ENCODE results near the gene IGF1R. TPM values are rescaled to one million over a fixed set of nuclear protein-coding genes. Genes with fewer than 3 reads are reported as not detected.

The IGF1R gene
- total RNA-seq, 1 donor from 2014 or later, result 145 TPM

GRCh38 chr15:98774756-98775497, 126.6 kb downstream of the IGF1R start:
- H3K9me3 Mint-ChIP-seq (ENCODE audit: unreplicated experiment), result peaks cover 8% of the 10 kb centered on the region
- H3K4me1 Mint-ChIP-seq (ENCODE audit: low read depth, unreplicated experiment), result peaks cover 33% of the 10 kb centered on the region
- H3K27ac Mint-ChIP-seq (ENCODE audit: unreplicated experiment), result no peak overlapping the region
- DNase-seq, result no peak
- H3K36me3 Mint-ChIP-seq (ENCODE audit: unreplicated experiment), result no peaks in the 10 kb centered on the region
- H3K27me3 Mint-ChIP-seq (ENCODE audit: unreplicated experiment), result peaks cover 10% of the 10 kb centered on the region
- TF ChIP-seq CTCF (IDR thresholded peaks at IDR 0.05; ENCODE audit: partially characterized antibody, unreplicated experiment), result no peak
- H3K4me3 Mint-ChIP-seq (ENCODE audit: unreplicated experiment), result no peak overlapping the region

GRCh38 chr15:98775498-98776230, 127.3 kb downstream of the IGF1R start:
- Mint-ChIP-seq H3K36me3 (ENCODE audit: unreplicated experiment) (no peaks in the 10 kb centered on the region), H3K4me3 (ENCODE audit: unreplicated experiment) (no peak overlapping the region), H3K27ac (ENCODE audit: unreplicated experiment) (peak overlapping the region; percentile 52), H3K4me1 (ENCODE audit: low read depth, unreplicated experiment) (peaks cover 33% of the 10 kb centered on the region), H3K27me3 (ENCODE audit: unreplicated experiment) (peaks cover 10% of the 10 kb centered on the region), H3K9me3 (ENCODE audit: unreplicated experiment) (peaks cover 8% of the 10 kb centered on the region)
- no peak for DNase-seq
- TF ChIP-seq CTCF (IDR thresholded peaks at IDR 0.05; ENCODE audit: partially characterized antibody, unreplicated experiment), result no peak

- no peak for DNase-seq
- Mint-ChIP-seq H3K4me1 (ENCODE audit: low read depth, unreplicated experiment) (peaks cover 27% of the 10 kb centered on the region), H3K9me3 (ENCODE audit: unreplicated experiment) (peaks cover 8% of the 10 kb centered on the region), H3K36me3 (ENCODE audit: unreplicated experiment) (no peaks in the 10 kb centered on the region), H3K27ac (ENCODE audit: unreplicated experiment) (peak overlapping the region; percentile 70), H3K4me3 (ENCODE audit: unreplicated experiment) (no peak overlapping the region), H3K27me3 (ENCODE audit: unreplicated experiment) (peaks cover 8% of the 10 kb centered on the region)
- TF ChIP-seq CTCF (IDR thresholded peaks at IDR 0.05; ENCODE audit: partially characterized antibody, unreplicated experiment), result no peak
Observed at GRCh38 chr15:98776607-98777281, 128.4 kb downstream of the IGF1R start.

- no peak for TF ChIP-seq CTCF (IDR thresholded peaks at IDR 0.05; ENCODE audit: partially characterized antibody, unreplicated experiment)
- peaks cover 25% of the 10 kb centered on the region for H3K4me1 Mint-ChIP-seq (ENCODE audit: low read depth, unreplicated experiment)
Observed at GRCh38 chr15:98777426-98777825, 129.1 kb downstream of the IGF1R start.

More at GRCh38 chr15:98777426-98777825, 129.1 kb downstream of the IGF1R start:
- peaks cover 8% of the 10 kb centered on the region for H3K27me3 Mint-ChIP-seq (ENCODE audit: unreplicated experiment)
- H3K9me3 Mint-ChIP-seq (ENCODE audit: unreplicated experiment), result peaks cover 10% of the 10 kb centered on the region
- no peak for DNase-seq
- H3K4me3 Mint-ChIP-seq (ENCODE audit: unreplicated experiment), result no peak overlapping the region
- no peaks in the 10 kb centered on the region for H3K36me3 Mint-ChIP-seq (ENCODE audit: unreplicated experiment)
- H3K27ac Mint-ChIP-seq (ENCODE audit: unreplicated experiment), result peak overlapping the region; percentile 70

Data from glutamatergic neuron (in vitro differentiated cells).